ENCODE results near the gene TRPM3. TPM values are rescaled to one million over a fixed set of nuclear protein-coding genes. Genes with fewer than 3 reads are reported as not detected.
"Not testable (repeated sequence)": the region's sequence is repeated elsewhere in the genome, so short reads cannot be mapped to it uniquely, and the experiment has no call there.

The TRPM3 gene
- total RNA-seq, 1 donor from 2014 or later = not detected

DNA sequence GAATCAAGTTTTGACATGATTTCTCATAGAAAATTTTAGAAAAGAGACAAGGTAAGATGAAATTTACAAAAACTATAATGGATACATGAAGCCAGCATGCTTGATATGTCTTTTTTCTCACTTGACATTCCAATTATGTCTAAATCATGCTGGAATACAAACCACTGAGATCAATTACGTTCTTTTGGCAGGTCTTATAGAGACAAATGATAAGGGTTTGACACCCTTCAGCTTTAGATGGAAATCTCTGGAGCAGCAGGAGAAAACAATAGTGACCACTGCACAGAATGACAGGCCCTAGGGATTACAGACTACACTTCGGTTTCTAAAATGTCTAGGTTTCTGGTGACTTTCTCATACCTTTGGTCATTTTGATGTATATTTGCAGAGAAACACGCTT is 342.9 kb downstream of the TRPM3 start:
- Mint-ChIP-seq H3K4me3 (ENCODE audit: low read depth) (no peak overlapping the region), H3K9me3 (no peaks in the 10 kb centered on the region), H3K27me3 (ENCODE audit: low read depth) (no peaks in the 10 kb centered on the region), H3K4me1 (ENCODE audit: low read depth) (no peaks in the 10 kb centered on the region), H3K27ac (no peak overlapping the region), H3K36me3 (ENCODE audit: low read depth) (no peaks in the 10 kb centered on the region)
- DNase-seq (ENCODE audit: low spot score) = no peak
- intact Hi-C loops (cut with micrococcal nuclease) = no loop called here

DNA sequence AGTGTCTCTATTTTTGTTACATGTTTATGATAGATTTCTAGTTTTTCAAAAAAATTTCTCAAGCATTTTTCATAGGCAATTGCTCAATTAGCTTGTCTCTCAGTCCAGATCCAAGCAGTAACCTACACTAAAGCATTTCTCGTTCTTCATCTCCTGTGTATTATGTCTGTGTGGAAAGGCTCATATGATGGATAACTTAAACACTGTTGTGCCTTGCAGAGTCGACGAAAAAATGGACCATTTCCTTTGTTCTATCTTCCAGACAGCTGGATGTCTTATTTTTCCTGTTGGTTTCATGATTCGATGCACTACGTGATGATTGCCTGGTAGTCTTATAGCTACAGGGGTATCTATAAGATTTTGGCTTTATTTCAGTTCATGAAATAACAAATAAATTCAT is 347.8 kb downstream of the TRPM3 start:
- H3K36me3 Mint-ChIP-seq (ENCODE audit: low read depth) = no peaks in the 10 kb centered on the region
- no peak overlapping the region for H3K4me3 Mint-ChIP-seq (ENCODE audit: low read depth)
- H3K9me3 Mint-ChIP-seq = no peaks in the 10 kb centered on the region
- intact Hi-C loops (cut with micrococcal nuclease) = no loop called here
- H3K4me1 Mint-ChIP-seq (ENCODE audit: low read depth) = no peaks in the 10 kb centered on the region
- no peak for DNase-seq (ENCODE audit: low spot score)
- H3K27me3 Mint-ChIP-seq (ENCODE audit: low read depth) = peaks cover 5% of the 10 kb centered on the region
- H3K27ac Mint-ChIP-seq = no peak overlapping the region

DNA sequence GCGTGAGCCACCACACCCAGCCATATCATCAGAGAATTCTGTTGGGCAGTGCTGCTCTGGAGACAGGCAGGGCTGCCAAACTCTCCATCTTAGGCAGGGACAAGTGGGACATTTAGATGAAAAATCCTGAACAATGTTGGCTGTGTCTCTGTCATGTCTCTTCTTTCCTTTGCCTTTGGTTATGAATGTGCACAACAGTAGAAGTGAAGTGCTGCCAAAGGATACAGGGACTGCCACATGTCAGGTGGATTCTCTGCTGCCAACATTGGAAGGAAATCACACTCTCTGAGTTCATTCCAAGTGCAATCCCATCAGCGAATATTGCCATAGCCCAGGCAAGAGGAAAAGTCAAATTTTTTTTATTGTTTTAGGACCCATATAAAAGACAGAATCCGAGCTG is 348.8 kb downstream of the TRPM3 start:
- Mint-ChIP-seq H3K9me3 (no peaks in the 10 kb centered on the region), H3K4me3 (ENCODE audit: low read depth) (no peak overlapping the region), H3K27me3 (ENCODE audit: low read depth) (peaks cover 5% of the 10 kb centered on the region), H3K27ac (no peak overlapping the region), H3K4me1 (ENCODE audit: low read depth) (no peaks in the 10 kb centered on the region), H3K36me3 (ENCODE audit: low read depth) (no peaks in the 10 kb centered on the region)
- no peak for DNase-seq (ENCODE audit: low spot score)
- intact Hi-C loops (cut with micrococcal nuclease) = no loop called here

DNA sequence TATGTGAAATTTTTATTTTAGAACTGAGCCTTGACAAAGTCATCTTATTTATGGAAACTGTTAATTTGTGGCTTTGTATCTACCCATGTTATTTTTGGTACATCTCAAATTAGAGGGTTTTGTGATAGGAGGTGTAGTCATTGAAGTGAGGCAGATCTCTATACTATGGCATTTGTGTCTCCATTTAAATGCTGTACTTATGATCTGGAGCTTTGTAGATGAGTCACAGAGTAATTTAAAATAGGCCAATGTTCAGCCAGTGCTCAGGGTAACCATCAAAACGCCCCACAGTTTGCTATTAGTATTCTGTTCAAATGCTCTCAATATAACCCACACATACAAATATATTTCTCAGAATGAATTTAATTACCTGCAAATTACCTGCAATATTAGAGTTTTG is 355.5 kb downstream of the TRPM3 start:
- intact Hi-C loops (cut with micrococcal nuclease) = no loop called here
- Mint-ChIP-seq H3K36me3 (ENCODE audit: low read depth) (no peaks in the 10 kb centered on the region), H3K27ac (no peak overlapping the region), H3K4me1 (ENCODE audit: low read depth) (no peaks in the 10 kb centered on the region), H3K9me3 (no peaks in the 10 kb centered on the region), H3K4me3 (ENCODE audit: low read depth) (no peak overlapping the region), H3K27me3 (ENCODE audit: low read depth) (peaks cover 5% of the 10 kb centered on the region)
- no peak for DNase-seq (ENCODE audit: low spot score)

DNA sequence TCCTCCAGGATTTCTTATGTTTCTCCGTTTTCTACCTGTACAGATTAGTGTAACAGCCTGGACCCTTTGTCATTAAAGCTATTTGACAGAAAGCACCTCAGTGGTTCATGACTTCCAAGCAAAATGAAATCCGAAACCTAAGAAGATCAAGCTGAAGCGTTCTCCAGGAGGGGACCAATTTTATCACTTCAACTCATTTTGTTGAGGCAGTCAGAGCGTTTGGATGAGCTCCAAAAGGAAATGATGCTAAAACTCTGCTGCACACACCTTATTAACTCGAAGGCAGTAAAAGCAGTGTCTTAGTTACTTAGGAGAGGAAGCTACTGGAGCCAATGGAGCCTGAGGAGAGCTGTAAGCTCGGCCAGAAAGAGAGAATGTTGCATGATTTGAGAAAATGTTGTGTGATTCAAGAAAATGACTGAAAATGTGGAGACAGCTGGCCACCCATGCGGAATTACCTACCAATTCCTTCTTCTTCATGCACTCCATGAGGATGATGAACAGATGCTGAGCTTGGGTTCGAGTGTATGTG is 360.2 kb downstream of the TRPM3 start:
- H3K36me3 Mint-ChIP-seq (ENCODE audit: low read depth) = no peaks in the 10 kb centered on the region
- H3K9me3 Mint-ChIP-seq = no peaks in the 10 kb centered on the region
- intact Hi-C loops (cut with micrococcal nuclease) = no loop called here
- no peaks in the 10 kb centered on the region for H3K4me1 Mint-ChIP-seq (ENCODE audit: low read depth)
- no peak overlapping the region for H3K27ac Mint-ChIP-seq
- DNase-seq (ENCODE audit: low spot score) = no peak
- H3K4me3 Mint-ChIP-seq (ENCODE audit: low read depth) = no peak overlapping the region
- H3K27me3 Mint-ChIP-seq (ENCODE audit: low read depth) = no peaks in the 10 kb centered on the region

- no peak for DNase-seq (ENCODE audit: low spot score)
- Mint-ChIP-seq H3K36me3 (ENCODE audit: low read depth) (no peaks in the 10 kb centered on the region), H3K27ac (no peak overlapping the region), H3K4me1 (ENCODE audit: low read depth) (no peaks in the 10 kb centered on the region), H3K4me3 (ENCODE audit: low read depth) (no peak overlapping the region), H3K9me3 (no peaks in the 10 kb centered on the region), H3K27me3 (ENCODE audit: low read depth) (no peaks in the 10 kb centered on the region)
- intact Hi-C loops (cut with micrococcal nuclease) = no loop called here
Observed at GRCh38 chr9:70760228-70760627, 361.2 kb downstream of the TRPM3 start.

DNA sequence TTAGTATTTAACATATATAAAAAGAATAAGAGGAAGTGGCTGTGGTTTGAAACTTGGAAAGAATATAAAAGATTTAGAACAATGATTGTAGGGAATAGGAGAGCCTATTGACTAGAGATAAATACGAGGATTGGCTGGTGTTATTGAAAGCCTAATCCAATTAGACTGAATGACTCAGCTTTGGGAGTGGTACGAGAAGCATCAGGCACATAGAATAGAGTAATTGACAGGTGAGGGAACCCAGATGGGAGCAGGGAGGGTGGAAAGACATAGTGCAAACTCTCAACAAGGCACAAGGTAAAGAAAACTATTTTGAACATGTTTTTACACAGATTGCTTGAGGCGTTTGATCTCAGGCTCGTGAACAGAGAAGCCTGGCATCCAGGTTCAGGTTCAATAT is 368.1 kb downstream of the TRPM3 start:
- no peak overlapping the region for H3K4me3 Mint-ChIP-seq (ENCODE audit: low read depth)
- intact Hi-C loops (cut with micrococcal nuclease) = no loop called here
- H3K36me3 Mint-ChIP-seq (ENCODE audit: low read depth) = no peaks in the 10 kb centered on the region
- H3K9me3 Mint-ChIP-seq = no peaks in the 10 kb centered on the region
- H3K4me1 Mint-ChIP-seq (ENCODE audit: low read depth) = no peaks in the 10 kb centered on the region
- H3K27me3 Mint-ChIP-seq (ENCODE audit: low read depth) = no peaks in the 10 kb centered on the region
- no peak for DNase-seq (ENCODE audit: low spot score)
- H3K27ac Mint-ChIP-seq = no peak overlapping the region

- intact Hi-C loops (cut with micrococcal nuclease) = no loop called here
- H3K9me3 Mint-ChIP-seq = no peaks in the 10 kb centered on the region
- no peak overlapping the region for H3K27ac Mint-ChIP-seq
- H3K27me3 Mint-ChIP-seq (ENCODE audit: low read depth) = no peaks in the 10 kb centered on the region
- H3K4me1 Mint-ChIP-seq (ENCODE audit: low read depth) = no peaks in the 10 kb centered on the region
- H3K36me3 Mint-ChIP-seq (ENCODE audit: low read depth) = no peaks in the 10 kb centered on the region
- no peak overlapping the region for H3K4me3 Mint-ChIP-seq (ENCODE audit: low read depth)
- DNase-seq (ENCODE audit: low spot score) = no peak
Observed at GRCh38 chr9:70749066-70749465, 372.4 kb downstream of the TRPM3 start.

GRCh38 chr9:70747261-70747718 is 374.1 kb downstream of the TRPM3 start:
- Mint-ChIP-seq H3K27me3 (ENCODE audit: low read depth) (no peaks in the 10 kb centered on the region), H3K4me3 (ENCODE audit: low read depth) (no peak overlapping the region), H3K9me3 (no peaks in the 10 kb centered on the region), H3K4me1 (ENCODE audit: low read depth) (no peaks in the 10 kb centered on the region), H3K36me3 (ENCODE audit: low read depth) (no peaks in the 10 kb centered on the region), H3K27ac (no peak overlapping the region)
- no peak for DNase-seq (ENCODE audit: low spot score)
- intact Hi-C loops (cut with micrococcal nuclease) = no loop called here

- H3K4me1 Mint-ChIP-seq (ENCODE audit: low read depth) = no peaks in the 10 kb centered on the region
- H3K27me3 Mint-ChIP-seq (ENCODE audit: low read depth) = no peaks in the 10 kb centered on the region
- no peak overlapping the region for H3K4me3 Mint-ChIP-seq (ENCODE audit: low read depth)
- H3K36me3 Mint-ChIP-seq (ENCODE audit: low read depth) = no peaks in the 10 kb centered on the region
- intact Hi-C loops (cut with micrococcal nuclease) = no loop called here
- no peaks in the 10 kb centered on the region for H3K9me3 Mint-ChIP-seq
- DNase-seq (ENCODE audit: low spot score) = no peak
- no peak overlapping the region for H3K27ac Mint-ChIP-seq
Observed at GRCh38 chr9:70746760-70747159, 374.7 kb downstream of the TRPM3 start.

DNA sequence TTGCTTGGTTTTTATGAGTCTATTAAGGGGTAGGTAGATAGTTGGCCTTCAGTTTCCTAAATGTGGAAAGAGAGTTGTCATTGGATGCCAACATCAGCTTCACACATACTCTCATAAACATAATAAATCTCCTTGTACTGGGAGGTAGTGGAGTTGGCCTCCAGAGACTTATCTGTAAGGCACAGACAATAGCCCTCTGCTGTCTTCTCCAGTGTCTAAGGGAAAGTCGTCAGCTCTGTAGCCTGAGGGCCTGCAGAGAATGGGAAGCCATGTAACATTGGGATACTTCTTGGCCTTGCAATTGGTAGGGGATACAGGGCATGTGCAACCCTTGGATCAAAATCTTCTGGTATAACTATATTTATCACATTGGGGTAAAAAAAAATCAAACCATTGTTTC is 375.1 kb downstream of the TRPM3 start:
- Mint-ChIP-seq H3K9me3 (no peaks in the 10 kb centered on the region), H3K27ac (no peak overlapping the region), H3K4me3 (ENCODE audit: low read depth) (no peak overlapping the region), H3K4me1 (ENCODE audit: low read depth) (no peaks in the 10 kb centered on the region), H3K27me3 (ENCODE audit: low read depth) (no peaks in the 10 kb centered on the region), H3K36me3 (ENCODE audit: low read depth) (no peaks in the 10 kb centered on the region)
- intact Hi-C loops (cut with micrococcal nuclease) = no loop called here
- no peak for DNase-seq (ENCODE audit: low spot score)

GRCh38 chr9:70724794-70725193 is 396.6 kb downstream of the TRPM3 start:
- H3K4me3 Mint-ChIP-seq (ENCODE audit: low read depth); H3K36me3 Mint-ChIP-seq (ENCODE audit: low read depth); H3K4me1 Mint-ChIP-seq (ENCODE audit: low read depth); H3K9me3 Mint-ChIP-seq; H3K27ac Mint-ChIP-seq; DNase-seq (ENCODE audit: low spot score); H3K27me3 Mint-ChIP-seq (ENCODE audit: low read depth); intact Hi-C loops (cut with micrococcal nuclease): not testable (repeated sequence)

DNA sequence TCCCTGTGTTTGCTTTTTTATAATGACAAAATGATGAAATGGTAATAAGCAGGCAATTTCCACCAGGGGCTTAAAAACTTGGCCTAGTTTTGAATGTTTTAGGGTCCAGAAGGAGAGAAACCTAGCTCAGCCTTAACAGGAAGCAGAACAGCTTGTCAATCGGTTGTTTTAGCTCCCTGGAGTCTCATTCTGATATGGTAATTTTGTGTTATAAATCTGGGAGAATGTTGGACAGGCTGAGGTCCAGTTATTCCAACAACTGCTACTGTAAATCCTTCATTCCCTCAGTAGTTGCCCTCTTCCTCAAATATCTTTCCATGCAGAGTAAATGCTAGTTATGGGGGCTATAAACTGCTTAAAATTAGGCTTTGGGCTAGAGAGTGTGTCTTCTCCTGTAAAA is 397.4 kb downstream of the TRPM3 start:
- H3K9me3 Mint-ChIP-seq; H3K4me1 Mint-ChIP-seq (ENCODE audit: low read depth); H3K4me3 Mint-ChIP-seq (ENCODE audit: low read depth); H3K27me3 Mint-ChIP-seq (ENCODE audit: low read depth); intact Hi-C loops (cut with micrococcal nuclease); H3K36me3 Mint-ChIP-seq (ENCODE audit: low read depth); H3K27ac Mint-ChIP-seq; DNase-seq (ENCODE audit: low spot score): not testable (repeated sequence)

GRCh38 chr9:70706797-70707196 is 414.6 kb downstream of the TRPM3 start:
- H3K27ac Mint-ChIP-seq; H3K27me3 Mint-ChIP-seq (ENCODE audit: low read depth); H3K9me3 Mint-ChIP-seq; DNase-seq (ENCODE audit: low spot score); intact Hi-C loops (cut with micrococcal nuclease); H3K4me3 Mint-ChIP-seq (ENCODE audit: low read depth); H3K4me1 Mint-ChIP-seq (ENCODE audit: low read depth); H3K36me3 Mint-ChIP-seq (ENCODE audit: low read depth): not testable (repeated sequence)

Data from activated T-helper 2 cell treated with anti-CD3 and anti-CD28 coated beads, Interferon-gamma antibody, Interleukin-2, Interleukin-4, amounts not matched to agents 10 μg/mL and 5 μg/mL and 100 μg/mL, durations not matched to agents 14 hours and 24 hours and 36 hours (primary cell).